GM13976 (cell line): ENCODE measurements around the gene SLC10A2.

Experiments used
- DNase-seq: peaks from one replicate; pipeline ENCODE4 v3.0.0; 2012; ENCODE audit warnings: low spot score
- CTCF ChIP-seq: IDR thresholded peaks from 2 replicates; pipeline ENCODE4 v1.5.1; 2012; ENCODE audit warnings: borderline replicate concordance, mild to moderate bottlenecking; ENCODE audit not compliant: insufficient read depth; ENCODE audit errors: extremely low read depth, missing control alignments, control extremely low read depth
- in situ Hi-C: fragments of 300-500 bp; cut with MboI; formaldehyde crosslinking; loops from one replicate; pipeline ENCODE4 v1.12.0; 2022; ENCODE audit warnings: low sequenced_read_pairs, mixed read lengths, inconsistent platforms; ENCODE audit not compliant: unreplicated experiment

SLC10A2 gene

GRCh38 chr13:103055166-103055565 is 11.1 kb downstream of the SLC10A2 start:
- DNase-seq = no peak
- in situ Hi-C loops = no loop called here
- no peak for TF ChIP-seq CTCF

- TF ChIP-seq CTCF = no peak
- no peak for DNase-seq
- in situ Hi-C loops = no loop called here
Measured at GRCh38 chr13:103046676-103047075, 19.5 kb downstream of the SLC10A2 start.

GRCh38 chr13:103044056-103044455 is 22.2 kb downstream of the SLC10A2 start:
- DNase-seq = no peak
- in situ Hi-C loops = no loop called here
- TF ChIP-seq CTCF = no peak

GRCh38 chr13:103040006-103040405 is 26.2 kb downstream of the SLC10A2 start:
- in situ Hi-C loops = no loop called here
- no peak for TF ChIP-seq CTCF

GRCh38 chr13:103039183-103039582 is 27.0 kb downstream of the SLC10A2 start:
- no peak for DNase-seq
- in situ Hi-C loops = no loop called here
- no peak for TF ChIP-seq CTCF

More at GRCh38 chr13:103040006-103040405, 26.2 kb downstream of the SLC10A2 start:
- no peak for DNase-seq

- no peak for TF ChIP-seq CTCF
- in situ Hi-C loops = no loop called here
- DNase-seq = no peak
Measured at GRCh38 chr13:103036268-103036667, 29.9 kb downstream of the SLC10A2 start.

- no peak for TF ChIP-seq CTCF
- DNase-seq = peak; percentile 13
- in situ Hi-C loops = no loop called here
Measured at GRCh38 chr13:103033999-103034398, 32.2 kb downstream of the SLC10A2 start.
